Kidney glomerular epithelial cell (primary cell): ENCODE data around the gene SMC5.
"Not testable (repeated sequence)": the region's sequence is repeated elsewhere in the genome, so short reads cannot be mapped to it uniquely, and the experiment has no call there.

ENCODE experiments used
- DNase-seq: peaks from one replicate; lab custom pipeline; 2025; lab: John Stamatoyannopoulos, UW

SMC5 gene

DNA sequence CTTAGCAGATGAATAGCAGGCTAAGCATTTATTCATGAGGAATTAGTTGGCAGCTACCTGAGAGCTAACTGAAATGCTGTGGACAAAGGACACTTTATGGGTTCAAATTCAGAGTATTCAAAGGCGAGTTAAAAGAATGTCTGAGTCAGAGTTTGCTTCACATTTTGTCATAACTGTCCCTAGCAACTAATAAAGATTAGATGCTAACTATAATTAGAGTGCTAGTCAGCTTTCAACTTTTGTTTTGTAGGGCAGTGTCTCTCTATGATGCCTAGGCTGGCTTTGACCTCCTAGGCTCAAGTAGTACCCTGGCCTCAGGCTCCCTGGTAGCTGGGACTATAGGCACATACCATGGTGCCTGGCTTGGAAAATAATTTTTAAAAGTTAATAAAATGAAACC is 4.6 kb downstream of the SMC5 start:
- no peak for DNase-seq

DNA sequence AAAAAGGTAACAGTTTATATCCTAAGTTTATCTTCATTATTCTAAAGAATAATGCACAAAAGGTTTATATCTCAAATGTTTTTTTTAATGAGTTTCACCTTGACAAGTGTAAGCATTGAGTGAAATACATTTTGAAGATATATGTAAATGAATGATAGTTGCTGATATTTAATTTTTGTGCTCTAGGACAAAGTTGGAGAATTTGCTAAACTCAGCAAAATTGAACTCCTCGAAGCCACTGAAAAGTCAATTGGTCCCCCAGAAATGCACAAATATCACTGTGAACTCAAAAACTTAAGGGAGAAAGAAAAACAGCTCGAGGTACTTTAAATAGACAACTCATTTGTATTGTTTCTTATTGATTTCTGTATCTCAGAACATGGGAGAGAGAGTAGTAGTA is 19.5 kb downstream of the SMC5 start:
- no peak for DNase-seq

- no peak for DNase-seq
Measured at GRCh38 chr9:70283848-70284247, 25.1 kb downstream of the SMC5 start.

DNA sequence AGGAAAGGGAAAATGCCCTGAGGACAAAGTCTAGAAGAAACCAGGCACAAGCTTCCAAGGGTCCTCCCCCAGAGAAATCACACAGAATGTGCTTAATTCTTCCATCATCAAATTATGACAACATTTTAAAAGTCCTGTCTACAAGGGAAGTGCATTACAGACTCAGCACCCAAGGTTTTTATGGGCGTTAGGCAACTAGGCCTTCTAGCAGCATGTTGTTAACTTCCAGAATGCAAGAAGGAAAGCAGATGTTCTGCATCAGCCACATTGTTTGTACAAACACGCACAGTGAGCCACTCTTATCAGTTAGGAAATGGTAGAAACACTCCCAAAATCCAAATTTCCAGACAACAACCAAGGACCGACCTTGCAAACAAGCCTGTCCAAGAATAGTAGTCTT is 26.5 kb downstream of the SMC5 start:
- DNase-seq, result no peak

DNA sequence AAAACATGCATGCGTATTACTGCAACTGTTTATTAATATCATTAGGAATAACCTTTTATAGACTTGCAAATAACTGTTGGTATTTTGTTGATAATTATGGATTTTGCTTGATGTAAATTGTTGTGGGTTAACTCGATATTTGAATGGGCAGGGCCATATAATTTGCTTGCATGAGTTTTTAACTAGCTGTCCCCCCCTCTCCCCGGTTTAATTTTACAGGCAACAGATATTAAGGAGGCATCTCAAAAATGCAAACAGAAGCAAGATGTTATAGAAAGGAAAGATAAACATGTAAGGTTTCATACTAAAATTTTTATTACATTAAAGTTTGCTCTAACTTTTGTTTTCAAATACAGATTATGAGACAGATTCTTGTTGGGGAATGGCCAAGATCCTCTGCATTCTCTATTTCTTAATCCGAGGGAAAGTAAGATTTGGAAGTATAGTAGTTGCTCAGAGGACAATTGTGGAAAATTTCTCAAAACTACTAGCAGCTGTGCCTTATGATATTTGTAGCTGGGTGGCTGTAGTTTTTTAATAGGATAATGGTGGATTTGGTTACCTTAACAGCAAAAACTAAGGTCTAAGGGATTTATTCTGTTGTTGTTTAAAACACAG is 27.3 kb downstream of the SMC5 start:
- DNase-seq, result no peak

- DNase-seq, result no peak
Measured at GRCh38 chr9:70290626-70291025, 31.8 kb downstream of the SMC5 start.

GRCh38 chr9:70291446-70291845 is 32.7 kb downstream of the SMC5 start:
- no peak for DNase-seq

DNA sequence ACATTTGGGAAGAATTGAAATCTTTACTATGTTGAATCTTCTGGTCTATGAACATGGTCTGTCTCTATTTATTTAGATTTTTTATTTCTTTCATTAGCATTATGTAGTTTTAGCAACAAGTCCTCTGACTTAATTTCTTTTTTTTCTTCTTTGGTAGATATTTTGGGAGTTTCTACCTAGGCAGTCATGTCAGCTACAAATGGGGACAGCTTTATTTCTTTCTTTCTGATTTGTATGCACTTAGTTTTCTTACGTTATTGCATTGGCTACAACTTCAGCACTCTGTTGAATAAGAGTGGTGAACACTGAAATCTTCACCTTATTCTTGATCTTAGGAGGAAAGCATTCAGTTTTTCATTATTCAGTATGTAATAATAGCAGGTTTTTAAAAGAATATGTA is 33.5 kb downstream of the SMC5 start:
- DNase-seq, result no peak

- no peak for DNase-seq
Measured at GRCh38 chr9:70293214-70293613, 34.4 kb downstream of the SMC5 start.

DNA sequence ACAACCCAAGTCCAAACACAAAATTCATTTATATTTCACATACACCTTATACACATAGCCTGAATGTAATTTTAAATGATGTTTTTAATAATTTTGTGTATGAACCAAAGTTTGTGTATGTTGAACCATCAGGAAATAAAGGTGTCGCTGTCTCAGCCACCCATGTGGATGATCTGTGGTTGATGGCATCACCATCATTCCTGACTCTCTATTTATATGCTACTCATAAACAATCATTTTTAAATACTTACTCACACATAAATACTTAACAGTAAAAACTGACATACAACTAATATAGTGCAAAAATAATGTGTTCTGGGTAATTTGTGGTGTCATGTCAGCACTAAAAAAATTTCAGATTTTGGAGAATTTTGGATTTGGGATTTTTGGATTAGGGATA is 38.4 kb downstream of the SMC5 start:
- DNase-seq, result no peak

DNA sequence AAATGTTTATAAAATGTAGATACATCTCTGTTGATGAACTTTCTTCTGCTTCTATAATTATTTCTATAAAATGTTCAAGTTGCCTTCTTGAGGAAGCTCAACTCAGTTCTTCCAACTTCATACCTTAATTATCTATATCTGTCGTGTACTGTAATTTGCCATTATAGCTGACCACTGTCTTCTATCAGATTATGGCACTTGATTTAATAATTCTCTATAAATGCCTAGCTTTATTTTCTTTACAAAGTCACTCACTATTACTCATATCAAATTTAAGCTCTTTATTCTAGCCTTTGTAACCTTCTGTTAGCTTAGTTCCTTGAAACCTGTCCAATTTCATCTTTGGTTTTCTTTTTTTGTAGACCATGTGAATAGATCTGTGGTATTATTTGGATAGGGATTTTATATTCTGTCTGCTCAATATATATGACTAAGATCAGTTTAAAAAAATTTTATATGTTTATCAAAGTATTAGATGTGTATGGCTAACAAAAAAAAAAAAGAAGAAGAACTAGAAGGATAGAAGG is 39.5 kb downstream of the SMC5 start:
- DNase-seq, result no peak

DNA sequence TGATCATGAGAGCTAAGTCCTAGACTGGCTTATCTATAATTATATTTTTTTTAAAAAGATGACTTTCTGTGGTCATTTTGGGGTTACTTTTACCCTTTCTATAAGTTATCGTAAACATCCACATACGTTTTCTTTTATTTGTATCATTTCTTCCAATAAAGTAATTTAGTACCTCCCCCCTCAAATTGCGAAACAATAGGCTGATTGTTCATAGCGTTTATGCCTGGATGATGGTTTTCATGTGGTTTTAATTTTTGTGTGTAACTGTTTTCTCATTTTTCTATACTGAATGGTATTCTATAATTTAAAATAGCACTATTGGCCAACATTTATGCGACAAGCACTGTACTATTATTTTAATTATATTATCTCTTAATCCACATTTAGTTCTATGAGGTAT is 44.5 kb downstream of the SMC5 start:
- no peak for DNase-seq

- no peak for DNase-seq
Measured at GRCh38 chr9:70304810-70305209, 46.0 kb downstream of the SMC5 start.

DNA sequence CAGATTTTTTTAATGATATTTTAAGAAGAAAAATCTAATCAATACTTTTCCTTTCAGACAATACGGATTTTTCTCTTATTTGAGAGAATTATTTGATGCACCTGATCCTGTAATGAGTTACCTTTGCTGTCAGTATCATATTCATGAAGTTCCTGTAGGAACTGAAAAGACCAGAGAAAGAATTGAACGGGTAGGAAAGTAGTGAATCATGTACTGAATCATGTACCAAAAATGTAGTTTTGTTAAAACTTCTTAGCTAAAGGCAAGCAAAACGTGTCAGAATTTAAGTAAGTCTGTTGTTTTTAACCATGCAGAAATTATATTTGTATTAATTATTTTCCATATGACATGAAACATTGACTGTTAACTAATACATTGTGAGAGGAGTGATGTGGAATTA is 56.6 kb downstream of the SMC5 start:
- peak; percentile 7 for DNase-seq

DNA sequence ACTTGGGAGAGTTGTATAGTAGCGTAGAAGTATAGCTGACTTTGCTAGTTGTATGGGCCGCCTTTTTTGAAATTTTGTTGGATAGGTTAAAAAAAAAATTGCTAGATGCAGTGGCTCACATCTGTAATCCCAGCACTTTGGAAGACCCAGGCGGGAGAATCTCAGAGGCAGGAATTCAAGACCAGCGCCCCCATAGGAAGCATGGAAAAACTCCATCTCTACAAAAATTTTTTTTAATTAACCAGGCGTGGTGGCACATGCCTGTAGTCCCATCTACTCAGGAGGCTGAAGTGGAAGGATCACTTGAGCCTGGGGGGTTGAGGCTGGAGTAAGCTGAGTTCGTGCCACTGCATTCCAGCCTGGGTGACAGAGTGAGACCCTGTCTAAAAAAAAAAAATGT is 59.2 kb downstream of the SMC5 start:
- DNase-seq, result no peak

- no peak for DNase-seq
Measured at GRCh38 chr9:70322096-70322495, 63.3 kb downstream of the SMC5 start.

DNA sequence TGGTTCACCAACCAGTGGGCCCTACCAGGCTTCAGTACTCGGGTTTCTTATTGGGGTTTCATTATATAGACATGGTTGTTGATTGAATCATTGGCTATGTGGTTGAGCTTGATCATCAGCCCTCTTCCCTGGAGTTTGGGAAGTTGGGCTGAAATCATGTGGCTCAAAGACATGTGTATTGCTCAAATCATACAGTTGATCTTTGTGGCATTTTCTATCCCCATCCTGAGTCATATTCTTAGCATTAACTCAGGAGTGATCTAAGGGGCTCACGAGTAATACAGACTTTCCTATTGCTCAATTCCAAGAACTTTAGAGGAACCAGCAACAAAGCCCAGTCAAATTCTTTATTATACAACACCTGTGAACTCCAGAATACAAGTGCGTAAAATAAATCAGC is 66.2 kb downstream of the SMC5 start:
- no peak for DNase-seq

DNA sequence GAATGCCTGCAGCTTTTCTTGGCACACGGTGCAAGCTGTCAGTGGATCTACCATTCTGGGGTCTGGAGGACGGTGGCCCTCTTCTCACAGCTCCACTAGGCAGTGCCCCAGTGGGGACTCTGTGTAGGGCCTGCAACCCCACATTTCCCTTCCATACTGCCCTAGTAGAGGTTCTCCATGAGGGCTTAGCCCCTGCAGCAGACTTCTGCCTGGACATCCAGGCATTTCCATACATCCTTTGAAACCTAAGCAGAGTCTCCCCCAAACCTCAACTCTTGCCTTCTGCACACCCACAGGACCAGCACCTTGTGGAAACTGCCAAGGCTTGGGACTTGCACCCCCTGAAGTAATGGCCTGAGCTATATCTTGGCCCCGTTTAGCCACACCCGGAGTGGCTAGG is 69.8 kb downstream of the SMC5 start:
- not testable (repeated sequence) for DNase-seq

DNA sequence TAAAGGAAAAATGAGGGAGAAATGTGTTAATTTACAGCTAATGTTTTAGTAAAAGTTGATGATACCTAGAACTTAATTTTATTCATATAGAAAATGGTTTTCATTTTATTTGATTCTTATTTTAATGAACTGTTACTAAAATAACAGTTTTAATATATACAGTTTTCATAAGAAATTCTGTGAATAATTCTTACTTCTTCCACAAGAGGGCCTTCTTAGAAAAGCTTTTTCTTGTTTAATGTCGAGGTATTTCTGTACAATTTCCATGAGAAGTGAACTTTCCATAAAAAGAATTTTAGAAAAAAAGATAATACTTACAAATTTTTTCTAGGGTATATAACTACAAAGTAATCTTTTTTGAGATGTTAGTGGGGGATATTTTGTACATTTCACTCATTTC is 81.8 kb downstream of the SMC5 start:
- DNase-seq, result peak; percentile 42

DNA sequence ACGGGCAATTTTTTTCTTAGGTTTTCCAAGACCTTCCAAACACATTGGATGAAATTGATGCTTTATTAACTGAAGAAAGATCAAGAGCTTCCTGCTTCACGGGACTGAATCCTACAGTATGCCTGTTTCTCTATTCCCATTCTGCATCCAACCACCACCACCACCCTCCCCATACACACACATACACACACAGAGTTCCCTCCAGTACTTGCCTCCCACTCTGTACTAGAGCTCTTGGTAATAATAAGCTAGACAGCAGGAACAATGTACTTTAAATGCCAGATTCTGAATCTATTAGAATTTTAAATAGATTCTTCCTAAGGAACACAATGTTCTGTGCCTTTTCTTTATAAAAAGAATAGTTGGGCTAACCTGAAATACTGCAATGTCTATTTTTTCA is 88.3 kb downstream of the SMC5 start:
- no peak for DNase-seq

DNA sequence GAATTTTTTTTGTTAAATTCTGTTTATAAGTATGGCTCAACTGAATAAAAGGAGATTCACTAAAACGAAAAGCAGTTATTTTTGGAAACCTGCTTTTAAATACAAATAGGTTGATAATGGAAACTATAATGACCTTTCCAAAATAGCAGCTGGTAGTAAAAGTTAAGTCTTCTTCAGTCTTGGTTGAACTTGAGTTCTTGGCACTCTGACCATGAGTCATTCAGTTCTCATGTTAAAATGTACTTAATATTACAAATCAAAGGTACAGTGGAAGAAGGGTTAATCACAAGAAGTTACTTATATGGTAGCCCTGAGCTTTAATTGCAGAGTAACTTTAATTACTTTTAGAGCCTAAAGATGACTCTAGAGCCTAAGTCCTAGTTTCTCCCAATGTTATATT is 93.6 kb downstream of the SMC5 start:
- DNase-seq, result no peak

GRCh38 chr9:70352802-70353201 is 94.0 kb downstream of the SMC5 start:
- no peak for DNase-seq

DNA sequence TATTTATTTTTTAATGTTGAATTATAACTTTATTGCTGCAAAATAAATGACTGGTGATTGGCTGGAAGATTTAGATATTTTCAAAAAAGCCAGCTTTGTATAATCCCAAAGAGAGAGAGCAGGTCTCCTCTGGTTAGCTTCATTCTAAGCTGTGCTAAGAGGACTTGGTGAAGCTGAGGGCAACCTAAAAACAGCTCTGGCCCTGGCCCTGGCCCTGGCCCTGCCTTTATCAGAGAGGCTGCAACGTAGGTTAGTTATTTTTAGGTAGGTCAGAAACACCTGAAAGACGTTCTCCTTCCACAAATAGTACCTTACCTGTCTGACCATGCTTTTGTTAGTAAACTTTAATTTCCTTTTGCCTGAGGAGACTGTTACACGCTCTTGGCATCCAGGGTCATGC is 97.0 kb downstream of the SMC5 start:
- no peak for DNase-seq

DNA sequence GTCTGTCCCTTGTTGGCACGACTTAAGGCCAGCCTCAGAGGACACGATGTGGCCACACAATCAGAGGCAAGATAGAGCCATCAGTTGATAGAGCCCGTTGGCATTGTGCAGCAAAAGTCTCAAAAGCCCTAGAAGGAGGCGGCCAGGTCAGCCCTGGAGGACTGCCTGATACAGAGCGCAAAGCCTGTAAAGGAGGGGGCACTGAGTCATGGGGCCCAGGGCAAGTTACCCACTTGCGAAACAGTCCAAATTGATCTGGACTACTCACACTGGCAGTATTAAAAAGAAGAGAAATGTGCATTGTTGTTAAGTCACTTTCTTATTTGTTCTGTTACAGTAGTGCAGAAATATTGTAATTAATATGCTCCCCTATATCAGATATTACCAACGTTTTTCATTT is 104.2 kb downstream of the SMC5 start:
- DNase-seq, result no peak

DNA sequence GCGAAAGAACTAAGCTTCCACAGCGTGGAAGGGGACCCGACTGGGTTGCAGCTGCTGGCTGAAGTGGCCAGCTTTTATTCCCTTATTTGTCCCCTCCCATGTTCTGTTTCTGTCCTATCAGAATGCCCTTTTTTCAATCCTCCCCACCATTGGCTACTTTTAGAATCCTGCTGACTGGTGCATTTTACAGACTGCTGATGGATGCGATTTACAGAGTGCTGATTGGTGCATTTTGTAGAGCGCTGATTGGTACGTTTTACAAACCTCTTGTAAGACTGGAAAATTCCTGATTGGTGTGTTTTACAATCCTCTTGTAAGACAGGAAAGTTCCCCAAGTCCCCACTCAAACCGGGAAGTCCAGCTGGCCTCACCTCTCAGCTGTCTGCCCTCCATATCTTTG is 105.0 kb downstream of the SMC5 start:
- DNase-seq, result no peak
